Limb (tissue), 2 donors: ENCODE data around the gene IL32.

Experiments
- DNase-seq, 2 donors: peaks; one replicate each; pipeline ENCODE4 v3.0.0-alpha.2; 2016; ENCODE audit errors: extremely low spot score in 2 of 2

Gene IL32

DNA sequence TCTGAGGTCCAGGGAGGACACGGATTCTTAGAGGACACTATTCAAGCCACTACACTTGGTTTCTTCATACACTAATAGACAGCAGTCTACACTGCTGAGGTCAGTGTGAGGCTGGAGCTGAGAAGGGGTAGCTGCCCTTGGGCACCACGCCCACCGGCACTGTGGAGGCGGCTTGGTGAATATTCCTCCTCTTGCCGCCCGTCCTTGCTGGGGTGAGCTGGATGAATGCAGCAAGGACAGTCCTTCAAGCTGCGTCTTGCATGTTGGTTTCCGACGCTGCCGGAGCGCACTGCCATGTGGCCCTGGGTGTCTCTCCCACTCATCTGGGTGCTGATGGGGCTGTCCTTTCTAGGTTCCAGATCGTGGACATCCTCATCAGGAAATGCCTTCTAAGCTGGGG is 49.6 kb downstream of the IL32 start:
- DNase-seq, result no peak

- no peak for DNase-seq
Observed at GRCh38 chr16:3115561-3115960, 50.1 kb downstream of the IL32 start.

- DNase-seq, result no peak
Observed at GRCh38 chr16:3118204-3118790, 52.9 kb downstream of the IL32 start.

DNA sequence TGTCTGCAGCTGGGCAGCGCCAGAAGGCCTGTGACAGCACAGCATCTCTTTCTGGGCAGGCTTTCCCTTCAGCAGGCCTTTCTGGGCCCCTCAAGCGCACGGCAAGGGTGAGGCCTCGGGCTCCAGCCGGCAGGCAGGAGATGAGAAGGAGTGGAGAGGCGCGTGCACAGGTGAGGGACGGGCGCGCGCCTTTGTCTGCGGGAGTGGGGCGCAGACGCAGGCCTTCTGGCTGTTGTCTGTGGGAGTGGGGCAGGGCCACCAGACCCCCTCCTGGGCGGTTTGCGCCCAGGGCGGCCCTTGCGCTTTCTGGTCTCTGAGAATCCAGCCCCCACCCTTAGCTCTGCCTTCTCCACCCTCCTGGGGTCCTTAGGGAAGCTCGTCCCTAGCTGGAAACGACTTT is 53.4 kb downstream of the IL32 start:
- no peak for DNase-seq
